Fibroblast of skin of scalp (primary cell): ENCODE results near the gene DIP2C.
A peak's percentile ranks its signal among the peaks of the same experiment; 100 is the strongest.

Source experiments
- DNase-seq: peaks from one replicate; pipeline ENCODE4 v3.0.0-alpha.2; 2013

The DIP2C gene

DNA sequence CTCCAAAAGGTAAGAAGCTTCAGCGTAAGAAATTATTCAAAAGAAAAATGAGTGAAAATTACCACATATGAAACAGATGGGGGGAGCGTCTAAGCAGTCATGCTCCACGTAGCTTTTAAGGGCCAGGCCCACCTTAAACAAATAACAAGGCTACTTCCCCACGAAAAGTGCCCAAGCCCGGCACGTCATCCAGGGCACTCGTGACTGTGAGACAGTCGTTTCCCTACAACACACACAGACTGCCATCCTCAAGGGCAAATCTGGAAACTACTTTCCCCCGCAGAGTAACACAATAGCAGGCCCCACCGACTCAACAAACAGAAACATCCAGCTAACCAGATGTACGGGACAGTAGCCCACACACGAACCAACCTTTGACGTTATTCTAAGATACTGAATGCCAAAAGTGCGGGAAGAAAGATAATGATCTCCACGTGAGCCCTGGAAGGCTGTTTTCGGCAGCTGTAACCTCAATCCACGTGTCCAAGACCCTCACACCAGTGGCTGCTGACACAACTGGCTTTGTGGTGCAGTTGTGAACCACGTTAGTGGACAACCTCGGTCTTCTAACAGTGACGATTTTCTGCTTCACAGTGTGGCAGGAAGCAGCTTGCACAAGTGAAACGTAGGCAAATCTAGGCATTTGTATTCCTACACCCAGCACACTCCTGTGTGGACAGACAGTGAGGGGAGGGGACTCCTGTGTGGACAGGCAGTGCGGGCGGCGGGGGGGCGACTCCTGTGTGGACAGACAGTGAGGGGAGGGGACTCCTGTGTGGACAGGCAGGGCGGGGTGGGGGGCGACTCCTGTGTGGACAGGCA is 302.5 kb downstream of the DIP2C start:
- DNase-seq, result no peak

DNA sequence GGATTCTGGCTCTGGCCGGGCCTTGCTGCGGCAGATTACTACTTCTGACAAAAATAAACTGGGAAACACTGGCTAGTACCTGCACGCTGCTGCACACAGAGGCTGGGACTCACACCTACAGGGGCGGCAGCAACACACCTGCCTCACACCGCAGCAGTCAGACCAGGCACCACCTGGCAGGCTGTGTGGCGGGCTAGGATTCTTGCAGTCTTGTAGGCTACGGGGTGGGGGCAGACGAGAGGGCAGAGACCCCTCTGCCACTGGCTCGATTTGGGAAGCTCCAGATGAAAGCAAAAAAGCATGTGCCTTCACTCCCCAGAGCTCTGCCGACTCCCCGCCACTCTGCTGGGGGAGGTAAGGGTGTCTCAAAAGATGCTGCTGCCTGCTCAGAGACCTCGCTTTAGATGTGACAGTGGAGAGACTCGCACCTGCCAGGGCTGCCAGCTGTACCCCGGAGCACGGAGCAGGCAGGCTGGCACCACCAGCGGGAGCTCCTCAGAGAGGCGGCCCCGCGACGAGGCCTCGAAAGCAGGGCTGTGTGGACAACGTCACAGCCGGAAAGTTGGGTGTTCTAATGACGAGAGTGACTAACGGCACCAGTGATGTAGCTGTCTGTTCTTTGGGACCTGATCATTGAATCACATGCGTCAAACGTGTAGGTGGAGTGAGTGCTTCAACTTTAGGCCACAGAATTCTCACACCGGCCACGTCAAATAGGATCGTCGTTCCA is 303.7 kb downstream of the DIP2C start:
- DNase-seq, result no peak

DNA sequence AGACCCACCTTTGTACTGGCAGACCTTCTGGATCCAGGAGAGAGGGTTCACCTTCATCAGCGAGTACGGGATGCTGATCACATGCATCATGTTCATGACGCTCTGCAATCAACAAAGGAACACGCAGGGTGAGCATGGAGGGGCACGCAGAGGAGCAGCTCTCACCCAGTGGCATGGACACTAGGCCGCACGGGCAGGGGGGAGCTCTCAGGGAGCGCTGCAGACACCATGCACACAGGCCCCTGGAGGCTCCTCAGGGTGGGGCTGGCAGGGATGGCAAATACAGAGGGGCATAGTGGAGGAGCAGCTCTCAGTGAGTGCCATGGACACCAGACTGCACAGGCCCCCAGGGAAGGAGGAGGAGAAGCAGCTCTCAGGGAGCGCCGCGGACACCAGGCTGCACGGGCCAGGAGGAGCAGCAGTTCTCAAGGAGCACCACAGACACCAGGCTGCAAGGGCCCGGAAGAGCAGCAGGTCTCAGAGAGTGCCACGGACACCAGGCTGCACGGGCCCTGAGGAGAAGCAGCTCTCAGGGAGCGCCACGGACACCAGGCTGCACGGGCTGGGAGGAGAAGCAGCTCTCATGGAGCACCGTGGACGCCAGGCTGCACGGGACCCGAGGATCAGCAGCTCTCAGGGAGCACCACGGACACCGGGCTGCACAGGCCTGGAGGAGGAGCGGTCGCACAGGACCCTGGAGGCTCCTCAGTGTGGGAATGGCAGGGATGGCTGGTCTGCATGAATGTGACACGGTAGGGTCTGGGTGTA is 304.7 kb downstream of the DIP2C start:
- no peak for DNase-seq

- no peak for DNase-seq
Measured at GRCh38 chr10:383519-383918, 305.9 kb downstream of the DIP2C start.

- DNase-seq, result no peak
Measured at GRCh38 chr10:381805-382204, 307.7 kb downstream of the DIP2C start.

- DNase-seq, result no peak
Measured at GRCh38 chr10:381346-381745, 308.1 kb downstream of the DIP2C start.

DNA sequence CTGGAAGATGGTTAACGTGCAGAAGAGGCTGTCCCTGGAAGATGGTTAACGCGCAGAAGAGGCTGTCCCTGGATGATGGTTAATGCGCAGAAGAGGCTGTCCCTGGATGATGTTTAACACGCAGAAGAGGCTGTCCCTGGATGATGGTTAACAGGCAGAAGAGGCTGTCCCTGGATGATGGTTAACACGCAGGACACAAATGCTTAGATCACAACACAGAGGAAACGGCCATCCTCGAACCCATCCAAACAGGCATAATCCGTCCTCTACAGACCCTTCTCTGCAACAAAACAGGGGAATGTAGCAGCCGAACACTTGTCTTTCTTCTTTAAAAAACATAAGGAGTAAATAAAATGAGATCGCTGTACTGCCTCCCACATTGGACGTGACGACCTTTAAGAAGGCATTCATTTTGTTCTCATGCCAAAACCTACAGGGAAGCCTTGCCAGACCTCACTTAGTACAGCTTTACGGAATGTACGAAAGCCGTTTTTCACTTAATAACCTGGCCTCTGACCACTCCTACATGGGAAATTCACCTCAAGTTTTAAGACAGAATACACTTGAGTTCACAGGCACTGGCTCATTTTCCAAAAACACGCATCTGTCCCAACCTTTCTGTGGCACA is 309.0 kb downstream of the DIP2C start:
- peak; percentile 31 for DNase-seq

DNA sequence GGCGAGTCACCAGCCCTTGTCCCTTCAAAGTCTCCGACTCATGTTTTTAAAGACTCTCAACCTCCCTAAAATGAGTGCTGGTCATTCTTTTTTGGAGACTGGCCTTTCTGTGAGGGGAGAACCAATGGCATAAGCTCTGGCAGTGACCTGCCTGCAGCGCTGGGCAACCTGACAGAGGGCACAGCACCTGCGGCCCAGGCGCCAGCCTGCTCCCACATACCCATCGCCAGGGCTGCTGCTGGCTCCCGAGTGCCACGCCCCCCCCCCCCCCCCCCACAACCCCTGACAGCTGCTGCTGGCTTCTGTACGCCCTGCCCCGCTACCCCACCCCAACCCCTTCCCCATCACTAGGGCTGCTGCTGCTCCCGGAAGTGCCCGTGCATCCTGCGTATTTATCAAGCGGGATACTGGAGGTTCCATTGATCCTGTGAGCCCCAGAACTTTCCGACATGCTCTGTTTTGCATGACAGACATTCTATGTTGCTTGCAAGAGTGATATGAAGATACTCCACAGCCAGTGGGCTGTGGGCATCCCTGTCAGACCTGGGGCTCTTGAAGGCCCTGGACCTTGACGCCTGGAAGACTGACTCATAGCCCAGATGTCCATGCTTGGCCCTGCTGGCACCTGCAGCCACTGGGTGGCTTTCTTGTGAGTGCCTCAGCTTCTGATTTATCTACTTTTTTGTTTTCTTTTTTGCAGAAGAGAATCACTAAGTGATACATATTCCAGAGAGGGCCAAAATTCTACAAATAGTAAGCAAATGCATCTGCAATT is 310.4 kb downstream of the DIP2C start:
- DNase-seq, result no peak

DNA sequence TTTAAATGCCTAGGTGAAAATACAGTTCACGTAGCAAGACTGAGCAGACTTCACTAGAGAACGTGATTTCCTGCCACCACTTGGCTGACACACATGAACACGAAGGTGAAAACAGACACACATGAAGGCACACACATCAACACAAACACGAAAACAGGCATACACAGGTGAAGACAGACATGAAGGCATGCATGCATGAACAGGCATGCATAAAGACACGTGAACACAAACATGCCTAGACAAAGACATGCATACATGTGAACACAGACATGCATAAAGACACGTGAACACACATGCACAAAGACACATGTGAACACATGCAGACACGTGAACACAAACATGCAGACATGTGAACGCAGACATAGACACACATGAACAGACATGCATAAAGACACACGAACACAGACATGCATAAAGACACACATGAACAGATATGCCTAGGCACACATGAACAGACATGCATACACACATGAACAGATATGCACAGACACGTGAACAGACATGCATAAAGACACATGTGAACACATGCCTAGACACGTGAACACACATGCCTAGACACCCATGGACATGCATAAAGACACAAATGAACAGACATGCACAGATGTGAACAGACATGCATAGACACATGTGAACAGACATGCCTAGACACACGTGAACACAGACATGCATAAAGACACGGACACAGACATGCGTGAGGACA is 311.1 kb downstream of the DIP2C start:
- DNase-seq, result no peak

GRCh38 chr10:377228-377627 is 312.2 kb downstream of the DIP2C start:
- DNase-seq, result no peak

DNA sequence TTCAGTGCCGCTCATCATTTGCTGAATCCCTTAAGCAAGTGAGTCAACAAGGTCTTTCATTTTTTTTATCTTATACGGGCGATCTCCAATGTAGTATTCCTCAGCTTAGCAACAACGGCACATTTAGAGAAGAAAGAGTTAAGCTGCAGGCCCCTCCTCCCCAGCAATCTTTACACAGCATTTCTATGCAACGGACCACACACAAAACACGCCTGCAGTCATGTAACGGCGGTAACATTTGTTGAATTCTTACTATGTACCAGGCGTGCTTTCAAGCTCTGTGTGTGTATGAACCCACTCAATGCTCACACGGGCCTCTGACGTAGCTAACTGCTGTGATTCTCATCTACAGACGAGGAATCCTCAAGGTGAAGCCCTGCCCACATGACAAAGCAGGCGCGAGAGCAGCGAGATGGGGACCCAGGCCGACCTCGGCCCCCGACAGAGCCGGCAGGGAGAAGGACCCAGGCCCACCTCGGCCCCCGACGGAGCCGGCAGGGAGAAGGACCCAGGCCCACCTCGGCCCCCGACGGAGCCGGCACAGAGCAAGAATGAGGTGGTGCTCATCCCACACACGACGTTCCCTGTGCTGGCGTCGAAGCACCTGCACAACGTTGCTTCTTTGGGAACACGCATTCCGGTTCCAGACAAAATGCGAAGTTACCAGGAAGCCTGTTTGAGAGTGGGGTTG is 313.5 kb downstream of the DIP2C start:
- peak; percentile 6 for DNase-seq

DNA sequence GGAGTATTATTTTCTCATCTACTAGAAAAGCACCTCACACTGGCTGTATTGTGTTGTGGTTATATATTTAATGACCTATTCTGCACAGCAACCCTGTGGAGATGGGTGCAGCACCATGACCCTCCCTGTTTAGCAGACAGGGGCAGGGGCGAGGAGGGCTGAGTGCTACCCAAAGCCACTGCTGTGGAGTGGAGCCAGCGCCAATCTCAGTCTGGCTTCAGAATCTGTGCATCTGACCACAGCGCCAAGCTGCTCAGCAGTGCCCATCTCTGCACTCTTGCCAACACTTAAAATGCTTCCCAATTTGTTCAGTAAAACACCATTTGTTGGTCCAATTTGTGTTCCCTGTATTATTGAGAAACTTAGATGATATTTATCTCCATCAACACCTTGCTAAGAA is 315.1 kb downstream of the DIP2C start:
- DNase-seq, result no peak

GRCh38 chr10:373526-374309 is 315.8 kb downstream of the DIP2C start:
- DNase-seq, result peak; percentile 89

DNA sequence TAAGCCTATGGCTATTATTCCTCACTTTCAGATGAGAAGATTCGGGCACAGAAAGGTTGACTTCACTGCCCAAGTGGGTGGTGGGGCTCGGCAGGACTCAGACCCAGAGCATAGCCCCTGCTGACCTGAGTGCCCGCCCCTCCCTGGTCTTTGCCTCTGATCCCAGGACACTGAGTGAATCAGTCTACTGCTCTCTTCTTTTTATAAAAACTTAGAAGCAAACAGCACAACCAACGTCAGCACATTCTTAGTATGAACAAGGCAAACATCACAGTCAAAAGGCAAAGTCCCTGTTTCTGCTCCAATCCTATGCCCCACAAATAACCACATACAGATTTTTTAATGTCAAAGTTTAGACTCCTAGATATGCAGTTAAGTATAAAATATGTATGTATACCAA is 316.5 kb downstream of the DIP2C start:
- peak; percentile 61 for DNase-seq

GRCh38 chr10:372566-372965 is 316.9 kb downstream of the DIP2C start:
- DNase-seq, result peak; percentile 13

DNA sequence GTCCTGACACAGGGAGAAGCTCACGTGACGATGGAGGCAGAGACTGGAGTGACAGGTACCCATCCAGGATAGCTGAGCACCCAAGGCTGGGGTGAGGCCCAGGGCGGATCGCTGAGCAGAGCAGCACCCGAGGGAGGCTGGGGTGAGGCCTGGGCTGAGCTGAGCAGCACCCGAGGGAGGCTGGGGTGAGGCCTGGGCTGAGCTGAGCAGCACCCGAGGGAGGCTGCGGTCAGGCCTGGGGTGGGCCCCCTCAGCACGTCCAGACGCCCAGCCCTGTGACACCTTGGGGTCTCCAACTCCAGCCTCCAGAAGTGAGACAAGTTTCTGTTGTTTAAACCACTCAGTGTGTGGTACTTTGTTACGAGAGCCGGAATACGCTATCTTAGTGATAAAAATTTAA is 318.0 kb downstream of the DIP2C start:
- DNase-seq, result no peak

DNA sequence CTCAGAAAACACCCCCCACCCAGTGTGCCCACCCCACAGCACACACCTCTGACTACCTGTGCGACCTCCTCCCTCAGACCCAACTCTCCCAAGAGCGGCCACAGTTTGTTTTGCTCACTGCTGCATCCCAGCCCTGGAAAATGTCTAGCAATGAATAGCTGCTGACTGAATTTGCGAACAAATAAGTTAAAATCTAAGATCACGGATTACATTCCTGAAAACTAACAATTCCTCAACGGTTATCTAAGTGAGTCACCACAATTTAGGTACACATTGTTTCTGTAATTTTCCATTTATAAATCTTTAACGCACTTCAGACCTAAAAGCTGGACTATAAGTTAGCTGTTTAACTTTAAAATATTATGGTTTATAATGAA is 319.0 kb downstream of the DIP2C start:
- DNase-seq, result no peak

DNA sequence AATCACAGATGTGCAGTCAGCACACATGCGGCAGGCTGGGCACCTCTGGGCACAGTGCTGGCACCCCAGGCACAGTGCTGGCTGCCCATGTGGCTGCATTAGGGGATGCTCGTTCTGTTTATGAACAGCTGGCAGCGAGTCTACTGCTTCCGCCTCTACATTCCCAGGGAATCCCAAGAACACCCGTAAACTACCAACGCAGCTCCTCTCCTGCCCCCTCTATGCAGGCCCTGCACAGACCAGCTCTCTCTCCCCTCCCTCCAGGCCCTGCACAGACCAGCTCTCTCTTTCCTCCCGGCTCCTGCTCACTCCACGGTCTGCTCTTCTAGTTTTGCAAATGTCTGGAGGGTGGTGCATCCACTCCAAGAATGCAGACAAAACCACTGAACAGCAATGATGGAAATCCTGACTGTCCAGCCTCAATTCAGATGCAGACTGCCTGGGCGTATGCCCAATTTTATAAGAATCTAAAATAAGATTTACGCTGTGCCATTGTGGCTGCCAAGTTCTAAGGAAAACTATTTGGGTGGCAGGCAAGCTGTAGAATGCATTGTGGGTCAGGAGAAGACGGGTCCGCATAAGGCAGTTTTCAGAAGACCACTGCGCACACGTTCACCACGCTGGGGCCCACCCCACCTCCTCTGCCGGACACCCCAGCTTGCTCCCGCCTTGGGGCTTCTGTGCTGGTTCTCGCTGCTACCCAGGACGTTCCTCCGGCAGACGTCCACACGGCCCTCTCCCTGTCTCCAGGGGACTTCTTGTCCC is 319.6 kb downstream of the DIP2C start:
- DNase-seq, result peak; percentile 93

- DNase-seq, result no peak
Measured at GRCh38 chr10:369221-369683, 320.2 kb downstream of the DIP2C start.
